DMS114 treated with DMSO at 0.1 percent for 48 hours (cell line): ENCODE data around the gene BCL2L13.
A peak's percentile ranks its signal among the peaks of the same experiment; 100 is the strongest.
"Not testable (repeated sequence)": the region's sequence is repeated elsewhere in the genome, so short reads cannot be mapped to it uniquely, and the experiment has no call there.

Experiments
- DNase-seq: peaks from one replicate; lab custom pipeline; 2025; ENCODE audit not compliant: unreplicated experiment; lab: John Stamatoyannopoulos, UW

The BCL2L13 gene

GRCh38 chr22:17636850-17637249 is 1.7 kb upstream of the BCL2L13 start:
- not testable (repeated sequence) for DNase-seq

- DNase-seq = no peak
Observed at GRCh38 chr22:17637490-17638181, 921 bp upstream of the BCL2L13 start.

GRCh38 chr22:17638182-17638431 is 450 bp upstream of the BCL2L13 start:
- DNase-seq = no peak

GRCh38 chr22:17639247-17639741 is 737 bp downstream of the BCL2L13 start:
- DNase-seq = peak; percentile 41

- DNase-seq = no peak
Observed at GRCh38 chr22:17641269-17641668, 2.7 kb downstream of the BCL2L13 start.

- not testable (repeated sequence) for DNase-seq
Observed at GRCh38 chr22:17642357-17642756, 3.8 kb downstream of the BCL2L13 start.

GRCh38 chr22:17647452-17647851 is 8.9 kb downstream of the BCL2L13 start:
- no peak for DNase-seq

- DNase-seq = no peak
Observed at GRCh38 chr22:17647991-17648390, 9.4 kb downstream of the BCL2L13 start.

GRCh38 chr22:17648569-17648968 is 10.0 kb downstream of the BCL2L13 start:
- DNase-seq = no peak

GRCh38 chr22:17655289-17655688 is 16.7 kb downstream of the BCL2L13 start:
- DNase-seq = no peak

GRCh38 chr22:17656870-17657395 is 18.4 kb downstream of the BCL2L13 start:
- DNase-seq = no peak

GRCh38 chr22:17664414-17665055 is 26.0 kb downstream of the BCL2L13 start:
- DNase-seq = no peak

- DNase-seq = no peak
Observed at GRCh38 chr22:17665248-17665647, 26.7 kb downstream of the BCL2L13 start.

- DNase-seq = no peak
Observed at GRCh38 chr22:17665854-17666253, 27.3 kb downstream of the BCL2L13 start.

GRCh38 chr22:17671521-17672092 is 33.0 kb downstream of the BCL2L13 start:
- not testable (repeated sequence) for DNase-seq

GRCh38 chr22:17672417-17672991 is 33.9 kb downstream of the BCL2L13 start:
- no peak for DNase-seq

- no peak for DNase-seq
Observed at GRCh38 chr22:17674152-17674551, 35.6 kb downstream of the BCL2L13 start.

GRCh38 chr22:17675584-17675983 is 37.0 kb downstream of the BCL2L13 start:
- no peak for DNase-seq

GRCh38 chr22:17678817-17679385 is 40.3 kb downstream of the BCL2L13 start:
- DNase-seq = no peak

- DNase-seq = no peak
Observed at GRCh38 chr22:17684245-17684644, 45.7 kb downstream of the BCL2L13 start.

GRCh38 chr22:17692841-17693240 is 54.3 kb downstream of the BCL2L13 start:
- DNase-seq = no peak

- no peak for DNase-seq
Observed at GRCh38 chr22:17694193-17694592, 55.6 kb downstream of the BCL2L13 start.
